ENCODE results near the gene GLO1.

Gene GLO1

GRCh38 chr6:38632490-38632889 is 70.5 kb downstream of the GLO1 start:
- H4K8ac ChIP-seq (ENCODE audit: low read depth, low read length): no peak overlapping the region
- no peak overlapping the region for H3K9ac ChIP-seq (ENCODE audit: low read depth, low read length, poor library complexity)
- no peaks in the 10 kb centered on the region for H3K79me1 ChIP-seq (ENCODE audit: low read depth, low read length)
- H3K18ac ChIP-seq (ENCODE audit: low read length): no peak overlapping the region
- no CpG with 5 or more reads among the region's 1 CpG for WGBS, 2 donors (ENCODE audit: extremely low coverage in 2 of 2, insufficient read length in 2 of 2, insufficient replicate concordance in 1 of 2)
- H2AK5ac ChIP-seq (ENCODE audit: low read depth, low read length): no peak overlapping the region
- no peak overlapping the region for H3K4me3 ChIP-seq (ENCODE audit: low read length in 2 of 2)
- no peak overlapping the region for H3K4me2 ChIP-seq (ENCODE audit: insufficient read depth, low read length, poor library complexity, severe bottlenecking)
- H3K27me3 ChIP-seq (ENCODE audit: control insufficient read depth in 3 of 3, insufficient read depth in 3 of 3, low read depth in 1 of 3, low read length in 3 of 3): no peaks in the 10 kb centered on the region
- no peak for DNase-seq (ENCODE audit: low spot score)
- no peak overlapping the region for H2BK12ac ChIP-seq (ENCODE audit: low read length)
- no peak overlapping the region for H4K91ac ChIP-seq (ENCODE audit: low read depth, low read length, poor library complexity)
- no peaks in the 10 kb centered on the region for H3K36me3 ChIP-seq (replicated peaks in 1 of 2; ENCODE audit: control insufficient read depth in 2 of 2, insufficient read depth in 2 of 2, low read length in 2 of 2)
- H3K27ac ChIP-seq (replicated peaks; ENCODE audit: low read length): no peak overlapping the region
- H3K9me3 ChIP-seq (replicated peaks in 1 of 2; ENCODE audit: control insufficient read depth in 2 of 2, insufficient read depth in 1 of 2, low read depth in 1 of 2, low read length in 2 of 2): no peaks in the 10 kb centered on the region
- no peak overlapping the region for H2AFZ ChIP-seq (ENCODE audit: low read length)
- no peak overlapping the region for H3K4ac ChIP-seq (ENCODE audit: low read length)
- H3K4me1 ChIP-seq (ENCODE audit: control insufficient read depth in 2 of 2, insufficient read depth in 1 of 2, low read depth in 1 of 2, low read length in 2 of 2): no peaks in the 10 kb centered on the region
- no peak overlapping the region for H2BK120ac ChIP-seq (ENCODE audit: low read depth, low read length)
- no peak overlapping the region for H3K23ac ChIP-seq (ENCODE audit: low read depth, low read length, poor library complexity)
- no peak overlapping the region for H2BK5ac ChIP-seq (ENCODE audit: low read length)
- no peak overlapping the region for H2BK15ac ChIP-seq (ENCODE audit: low read length)
- H3K14ac ChIP-seq (ENCODE audit: low read length): no peak overlapping the region

DNA sequence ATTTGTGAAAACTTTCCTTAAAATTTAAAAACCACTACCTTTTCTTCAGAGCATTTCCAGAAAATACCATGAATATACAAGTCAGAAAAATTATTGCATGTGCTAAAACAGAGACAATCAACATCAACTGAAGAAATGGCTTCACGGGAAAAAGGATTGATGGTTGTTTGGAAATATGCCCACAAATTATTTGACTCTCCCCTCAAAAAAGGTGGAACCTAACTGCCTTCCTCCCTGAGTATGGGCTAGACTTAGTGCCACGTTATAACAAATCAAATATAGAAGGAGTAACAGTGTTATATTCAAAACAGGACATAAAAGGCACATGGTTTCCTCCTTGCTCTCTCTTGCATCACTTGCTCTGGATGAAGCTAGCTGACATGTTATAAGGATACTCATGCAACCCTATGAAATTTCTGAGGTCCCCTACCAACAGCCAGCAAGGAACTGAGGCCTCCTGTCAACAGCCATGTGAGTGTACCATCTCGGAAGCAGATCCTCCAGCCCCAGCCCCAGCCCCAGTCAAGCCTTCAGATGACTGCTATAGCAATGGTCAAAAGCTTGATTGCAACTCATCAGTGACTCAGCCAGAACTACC is 71.7 kb downstream of the GLO1 start:
- Histone ChIP-seq H3K9ac (ENCODE audit: low read depth, low read length, poor library complexity) (no peak overlapping the region), H2BK12ac (ENCODE audit: low read length) (no peak overlapping the region), H2AK5ac (ENCODE audit: low read depth, low read length) (no peak overlapping the region), H4K8ac (ENCODE audit: low read depth, low read length) (no peak overlapping the region), H2BK120ac (ENCODE audit: low read depth, low read length) (no peak overlapping the region), H3K36me3 (replicated peaks in 1 of 2; ENCODE audit: control insufficient read depth in 2 of 2, insufficient read depth in 2 of 2, low read length in 2 of 2) (no peaks in the 10 kb centered on the region), H3K79me1 (ENCODE audit: low read depth, low read length) (no peaks in the 10 kb centered on the region), H4K91ac (ENCODE audit: low read depth, low read length, poor library complexity) (no peak overlapping the region), H3K4me2 (ENCODE audit: insufficient read depth, low read length, poor library complexity, severe bottlenecking) (no peak overlapping the region), H3K18ac (ENCODE audit: low read length) (no peak overlapping the region), H2AFZ (ENCODE audit: low read length) (no peak overlapping the region), H3K14ac (ENCODE audit: low read length) (no peak overlapping the region), H3K9me3 (replicated peaks in 1 of 2; ENCODE audit: control insufficient read depth in 2 of 2, insufficient read depth in 1 of 2, low read depth in 1 of 2, low read length in 2 of 2) (no peaks in the 10 kb centered on the region), H3K4me3 (ENCODE audit: low read length in 2 of 2) (no peak overlapping the region), H2BK15ac (ENCODE audit: low read length) (no peak overlapping the region), H3K23ac (ENCODE audit: low read depth, low read length, poor library complexity) (no peak overlapping the region), H2BK5ac (ENCODE audit: low read length) (no peak overlapping the region), H3K4me1 (ENCODE audit: control insufficient read depth in 2 of 2, insufficient read depth in 1 of 2, low read depth in 1 of 2, low read length in 2 of 2) (no peaks in the 10 kb centered on the region), H3K27me3 (ENCODE audit: control insufficient read depth in 3 of 3, insufficient read depth in 3 of 3, low read depth in 1 of 3, low read length in 3 of 3) (no peaks in the 10 kb centered on the region), H3K4ac (ENCODE audit: low read length) (no peak overlapping the region), H3K27ac (replicated peaks; ENCODE audit: low read length) (no peak overlapping the region)
- DNase-seq (ENCODE audit: low spot score): no peak
- no CpG with 5 or more reads among the region's 3 CpGs for WGBS, 2 donors (ENCODE audit: extremely low coverage in 2 of 2, insufficient read length in 2 of 2, insufficient replicate concordance in 1 of 2)

Data from neuronal stem cell (in vitro differentiated cells).